ENCODE measurements around the gene SLC5A11.
"Not testable (repeated sequence)": the region's sequence is repeated elsewhere in the genome, so short reads cannot be mapped to it uniquely, and the experiment has no call there.

Gene SLC5A11

DNA sequence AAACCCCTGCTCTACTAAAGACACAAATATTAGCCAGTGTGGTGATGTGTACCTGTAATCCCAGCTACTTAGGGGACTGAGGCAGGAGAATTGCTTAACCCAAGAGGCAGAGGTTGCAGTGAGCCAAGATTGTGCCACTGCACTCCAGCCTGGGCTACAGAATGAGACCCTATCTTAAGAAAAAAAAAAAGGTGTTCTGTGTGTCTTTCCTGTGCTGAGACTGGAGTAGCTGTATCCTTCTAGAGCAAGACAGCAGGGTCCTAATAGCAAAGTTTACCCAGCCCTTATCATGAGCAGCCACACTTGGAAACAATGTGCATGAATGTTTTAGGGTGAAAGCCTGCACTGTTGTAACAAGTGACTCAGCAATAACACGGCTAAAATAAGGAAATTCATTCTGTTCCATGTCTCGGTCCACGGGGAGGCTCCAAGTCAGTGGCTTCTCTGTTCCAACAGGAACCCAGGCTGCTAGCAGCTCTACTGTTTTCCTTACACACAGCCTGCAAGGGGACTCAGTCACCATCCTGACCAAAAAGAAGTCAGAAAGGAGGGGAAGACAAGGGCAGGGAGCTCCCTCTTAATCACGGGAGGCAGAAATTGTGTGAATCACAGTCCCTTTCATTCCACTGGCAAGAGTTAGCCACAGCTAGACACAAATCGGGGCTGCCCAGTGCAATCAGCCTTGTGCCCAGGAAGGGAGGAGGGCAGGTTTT lies 7.1 kb upstream of the SLC5A11 start:
- Histone ChIP-seq H3K4me1 (ENCODE audit: control insufficient read depth, insufficient read depth, low read length) (peaks cover 13% of the 10 kb centered on the region), H3K9me3 (replicated peaks; ENCODE audit: low read length) (no peaks in the 10 kb centered on the region), H3K27me3 (ENCODE audit: control insufficient read depth, insufficient read depth, low read length) (no peaks in the 10 kb centered on the region), H3K4me2 (ENCODE audit: low read length) (peak overlapping the region; percentile 67), H3K36me3 (ENCODE audit: insufficient read depth, low read length) (no peaks in the 10 kb centered on the region), H3K9ac (ENCODE audit: low read depth, low read length) (peak overlapping the region; percentile 36), H3K4me3 (ENCODE audit: low read length) (peak overlapping the region; percentile 23)

DNA sequence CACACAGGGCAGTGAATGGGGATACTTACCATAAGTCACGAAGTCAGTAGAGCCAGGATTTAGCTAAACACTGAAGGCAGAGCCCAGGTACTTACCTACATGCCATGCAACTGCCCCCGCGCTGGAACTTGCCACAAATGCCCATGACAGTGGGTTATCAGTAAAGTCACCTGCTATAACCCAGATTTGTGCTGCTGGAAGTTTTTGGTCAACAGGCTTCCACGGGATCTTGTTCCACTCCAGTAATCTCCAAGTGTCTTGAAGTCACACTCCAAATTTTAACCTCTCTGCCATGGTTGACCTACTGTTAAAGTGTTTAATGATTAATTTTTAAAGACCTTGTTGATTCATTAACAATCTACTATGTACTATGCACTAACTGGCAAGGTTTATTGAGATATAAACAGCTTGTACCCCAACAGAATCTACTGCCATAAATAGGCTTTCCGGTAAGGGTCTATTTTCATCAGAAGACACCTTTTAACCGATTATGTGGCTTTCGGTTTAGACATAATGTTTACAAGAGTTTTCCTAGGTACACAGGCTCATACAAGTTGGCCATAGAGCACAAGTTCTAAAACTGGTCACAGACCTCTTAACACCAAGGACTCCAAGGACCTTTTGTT lies 6.3 kb upstream of the SLC5A11 start:
- Histone ChIP-seq H3K27me3 (ENCODE audit: control insufficient read depth, insufficient read depth, low read length) (no peaks in the 10 kb centered on the region), H3K9ac (ENCODE audit: low read depth, low read length) (peak overlapping the region; percentile 36), H3K4me2 (ENCODE audit: low read length) (peak overlapping the region; percentile 67), H3K4me3 (ENCODE audit: low read length) (no peak overlapping the region), H3K4me1 (ENCODE audit: control insufficient read depth, insufficient read depth, low read length) (peaks cover 13% of the 10 kb centered on the region), H3K36me3 (ENCODE audit: insufficient read depth, low read length) (no peaks in the 10 kb centered on the region), H3K9me3 (replicated peaks; ENCODE audit: low read length) (no peaks in the 10 kb centered on the region)

DNA sequence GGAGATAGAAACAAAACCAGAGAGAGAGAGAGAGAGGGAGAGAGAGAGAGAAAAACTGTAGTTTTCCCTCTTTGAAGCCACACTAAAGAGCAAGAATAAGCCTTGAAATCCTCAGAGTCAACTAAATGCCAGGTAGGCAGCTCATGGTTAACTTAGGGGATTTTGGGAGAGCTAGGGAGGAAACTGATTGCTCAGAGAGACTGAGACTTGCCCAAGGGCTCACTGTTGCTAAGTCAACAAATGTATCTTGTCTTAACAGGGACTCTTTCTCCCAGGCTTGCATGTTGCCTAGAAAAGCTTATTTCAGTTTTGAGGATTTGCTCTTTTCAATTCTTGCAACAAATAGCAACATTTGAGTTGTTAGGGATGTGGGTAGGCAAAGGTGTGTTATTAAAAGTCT lies 4.5 kb upstream of the SLC5A11 start:
- Histone ChIP-seq H3K9me3 (replicated peaks; ENCODE audit: low read length) (no peaks in the 10 kb centered on the region), H3K4me1 (ENCODE audit: control insufficient read depth, insufficient read depth, low read length) (peaks cover 13% of the 10 kb centered on the region), H3K9ac (ENCODE audit: low read depth, low read length) (no peak overlapping the region), H3K27me3 (ENCODE audit: control insufficient read depth, insufficient read depth, low read length) (no peaks in the 10 kb centered on the region), H3K36me3 (ENCODE audit: insufficient read depth, low read length) (no peaks in the 10 kb centered on the region), H3K4me2 (ENCODE audit: low read length) (no peak overlapping the region), H3K4me3 (ENCODE audit: low read length) (no peak overlapping the region)

DNA sequence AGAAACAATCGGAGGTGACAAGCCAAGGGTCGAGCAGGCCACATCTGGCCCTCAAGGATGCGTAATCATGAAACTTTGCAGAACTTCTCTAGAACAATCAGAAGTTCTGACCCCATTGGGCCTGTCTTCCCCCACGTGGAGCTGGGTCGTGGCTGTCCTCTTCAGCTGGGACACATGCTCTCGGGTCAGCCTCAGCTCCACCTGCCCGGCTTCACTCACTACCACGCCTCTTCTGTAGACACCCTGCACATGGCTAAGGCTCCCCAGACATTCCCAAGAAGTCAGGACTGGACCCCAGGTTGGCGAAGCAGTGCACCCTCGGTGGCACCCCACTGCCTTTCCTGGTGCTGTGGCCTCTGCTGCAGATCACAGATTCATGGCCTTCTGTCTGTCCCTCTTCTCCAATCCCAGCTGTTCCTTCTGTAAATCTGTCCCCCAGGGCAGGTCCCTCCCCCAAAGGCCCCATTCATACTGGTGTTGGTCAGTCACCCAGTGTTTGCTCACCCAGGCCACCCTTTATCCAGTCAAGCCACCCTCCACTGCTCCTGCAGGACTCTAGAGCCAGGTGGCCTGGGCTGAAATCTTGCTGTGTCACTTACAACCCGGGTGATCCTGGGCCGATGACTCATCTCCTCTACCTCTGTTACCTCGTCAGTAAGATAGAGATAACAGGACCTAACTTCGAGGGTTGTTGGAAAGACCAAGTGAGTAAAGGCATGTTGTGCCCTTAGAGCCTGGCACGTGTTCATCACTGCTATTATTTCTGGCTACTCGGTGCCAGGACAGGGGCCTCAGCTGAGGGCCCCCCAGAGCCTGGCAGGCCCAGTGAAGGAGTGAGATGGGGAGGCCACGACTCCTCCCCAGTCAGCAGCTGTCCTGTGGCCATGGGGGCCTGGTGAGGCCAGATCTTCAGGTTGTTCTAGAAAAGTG lies 1.4 kb upstream of the SLC5A11 start:
- H3K36me3 ChIP-seq (ENCODE audit: insufficient read depth, low read length): no peaks in the 10 kb centered on the region
- H3K4me2 ChIP-seq (ENCODE audit: low read length): no peak overlapping the region
- H3K9ac ChIP-seq (ENCODE audit: low read depth, low read length): no peak overlapping the region
- no peaks in the 10 kb centered on the region for H3K9me3 ChIP-seq (replicated peaks; ENCODE audit: low read length)
- H3K4me1 ChIP-seq (ENCODE audit: control insufficient read depth, insufficient read depth, low read length): peaks cover 14% of the 10 kb centered on the region
- H3K4me3 ChIP-seq (ENCODE audit: low read length): no peak overlapping the region
- H3K27me3 ChIP-seq (ENCODE audit: control insufficient read depth, insufficient read depth, low read length): no peaks in the 10 kb centered on the region

GRCh38 chr16:24845031-24845365 lies 765 bp upstream of the SLC5A11 start:
- not testable (repeated sequence) for H3K36me3 ChIP-seq (ENCODE audit: insufficient read depth, low read length); H3K9me3 ChIP-seq (replicated peaks; ENCODE audit: low read length); H3K4me2 ChIP-seq (ENCODE audit: low read length); H3K27me3 ChIP-seq (ENCODE audit: control insufficient read depth, insufficient read depth, low read length); H3K9ac ChIP-seq (ENCODE audit: low read depth, low read length); H3K4me3 ChIP-seq (ENCODE audit: low read length)
- peaks cover 13% of the 10 kb centered on the region for H3K4me1 ChIP-seq (ENCODE audit: control insufficient read depth, insufficient read depth, low read length)

- H3K9me3 ChIP-seq (replicated peaks; ENCODE audit: low read length): no peaks in the 10 kb centered on the region
- no peak overlapping the region for H3K4me2 ChIP-seq (ENCODE audit: low read length)
- peaks cover 13% of the 10 kb centered on the region for H3K4me1 ChIP-seq (ENCODE audit: control insufficient read depth, insufficient read depth, low read length)
- H3K36me3 ChIP-seq (ENCODE audit: insufficient read depth, low read length): no peaks in the 10 kb centered on the region
- H3K4me3 ChIP-seq (ENCODE audit: low read length): no peak overlapping the region
- H3K9ac ChIP-seq (ENCODE audit: low read depth, low read length): no peak overlapping the region
- H3K27me3 ChIP-seq (ENCODE audit: control insufficient read depth, insufficient read depth, low read length): no peaks in the 10 kb centered on the region
These were observed 990 bp downstream of the SLC5A11 start for GRCh38 chr16:24846548-24847357.

GRCh38 chr16:24847358-24847664 lies 1.5 kb downstream of the SLC5A11 start:
- H3K9ac ChIP-seq (ENCODE audit: low read depth, low read length): no peak overlapping the region
- H3K4me2 ChIP-seq (ENCODE audit: low read length): no peak overlapping the region
- H3K9me3 ChIP-seq (replicated peaks; ENCODE audit: low read length): no peaks in the 10 kb centered on the region
- H3K4me1 ChIP-seq (ENCODE audit: control insufficient read depth, insufficient read depth, low read length): peaks cover 13% of the 10 kb centered on the region
- H3K36me3 ChIP-seq (ENCODE audit: insufficient read depth, low read length): no peaks in the 10 kb centered on the region
- no peak overlapping the region for H3K4me3 ChIP-seq (ENCODE audit: low read length)
- no peaks in the 10 kb centered on the region for H3K27me3 ChIP-seq (ENCODE audit: control insufficient read depth, insufficient read depth, low read length)

GRCh38 chr16:24848065-24848464 lies 2.3 kb downstream of the SLC5A11 start:
- Histone ChIP-seq H3K4me3 (ENCODE audit: low read length) (no peak overlapping the region), H3K4me1 (ENCODE audit: control insufficient read depth, insufficient read depth, low read length) (peaks cover 13% of the 10 kb centered on the region), H3K9me3 (replicated peaks; ENCODE audit: low read length) (no peaks in the 10 kb centered on the region), H3K36me3 (ENCODE audit: insufficient read depth, low read length) (no peaks in the 10 kb centered on the region), H3K4me2 (ENCODE audit: low read length) (no peak overlapping the region), H3K9ac (ENCODE audit: low read depth, low read length) (no peak overlapping the region), H3K27me3 (ENCODE audit: control insufficient read depth, insufficient read depth, low read length) (no peaks in the 10 kb centered on the region)

DNA sequence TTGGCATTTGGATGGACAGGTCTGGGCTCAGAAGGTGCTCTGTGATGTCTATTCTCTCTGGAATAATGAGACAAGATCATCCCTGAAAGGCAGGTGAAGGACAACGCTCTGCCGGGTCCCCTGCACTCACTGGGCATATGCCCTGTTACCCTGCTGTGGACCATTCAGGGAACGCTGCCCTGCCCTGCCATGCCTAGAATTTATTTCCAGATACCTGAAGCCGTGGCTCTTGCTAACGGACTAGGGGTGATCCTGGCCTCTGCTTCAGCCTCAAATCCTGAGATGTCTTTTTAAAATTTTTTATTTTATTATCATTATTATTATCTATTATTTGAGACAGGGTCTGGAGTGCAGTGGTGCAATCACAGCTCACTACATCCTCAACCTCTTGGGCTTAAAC lies 3.9 kb downstream of the SLC5A11 start:
- Histone ChIP-seq H3K4me3 (ENCODE audit: low read length) (no peak overlapping the region), H3K27me3 (ENCODE audit: control insufficient read depth, insufficient read depth, low read length) (no peaks in the 10 kb centered on the region), H3K36me3 (ENCODE audit: insufficient read depth, low read length) (no peaks in the 10 kb centered on the region), H3K9ac (ENCODE audit: low read depth, low read length) (no peak overlapping the region), H3K9me3 (replicated peaks; ENCODE audit: low read length) (no peaks in the 10 kb centered on the region), H3K4me1 (ENCODE audit: control insufficient read depth, insufficient read depth, low read length) (peaks cover 18% of the 10 kb centered on the region), H3K4me2 (ENCODE audit: low read length) (no peak overlapping the region)

GRCh38 chr16:24850289-24850938 lies 4.7 kb downstream of the SLC5A11 start:
- H3K27me3 ChIP-seq (ENCODE audit: control insufficient read depth, insufficient read depth, low read length): no peaks in the 10 kb centered on the region
- no peak overlapping the region for H3K4me3 ChIP-seq (ENCODE audit: low read length)
- no peak overlapping the region for H3K9ac ChIP-seq (ENCODE audit: low read depth, low read length)
- H3K4me2 ChIP-seq (ENCODE audit: low read length): no peak overlapping the region
- peaks cover 18% of the 10 kb centered on the region for H3K4me1 ChIP-seq (ENCODE audit: control insufficient read depth, insufficient read depth, low read length)
- H3K36me3 ChIP-seq (ENCODE audit: insufficient read depth, low read length): no peaks in the 10 kb centered on the region
- H3K9me3 ChIP-seq (replicated peaks; ENCODE audit: low read length): no peaks in the 10 kb centered on the region

GRCh38 chr16:24851700-24852099 lies 5.9 kb downstream of the SLC5A11 start:
- Histone ChIP-seq H3K4me1 (ENCODE audit: control insufficient read depth, insufficient read depth, low read length) (peaks cover 18% of the 10 kb centered on the region), H3K9ac (ENCODE audit: low read depth, low read length) (no peak overlapping the region), H3K4me3 (ENCODE audit: low read length) (no peak overlapping the region), H3K36me3 (ENCODE audit: insufficient read depth, low read length) (no peaks in the 10 kb centered on the region), H3K9me3 (replicated peaks; ENCODE audit: low read length) (no peaks in the 10 kb centered on the region), H3K27me3 (ENCODE audit: control insufficient read depth, insufficient read depth, low read length) (no peaks in the 10 kb centered on the region), H3K4me2 (ENCODE audit: low read length) (no peak overlapping the region)
